ENCODE results near the gene TRIM31. TPM values are rescaled to one million over a fixed set of nuclear protein-coding genes. Genes with fewer than 3 reads are reported as not detected.

Gene TRIM31
- total RNA-seq, 1 donor from 2014 or later = not detected

Small RNA genes within 50 kb of the gene (small RNA-seq; reads per million reads assigned to genes)
- not detected for gene RF00554
- not detected for gene RF02219
- not detected for gene RF02220

Other genes starting within 250 kb of the TRIM31 start
- gene HLA-A, start 170.6 kb downstream of the TRIM31 start, total RNA-seq = 46.6 TPM
- gene POLR1H, start 51.8 kb downstream of the TRIM31 start, total RNA-seq = 13.9 TPM
- gene PPP1R11, start 45.9 kb downstream of the TRIM31 start, total RNA-seq = 15.8 TPM
- gene RNF39, start 37.3 kb downstream of the TRIM31 start, total RNA-seq = not detected
- not detected for gene TRIM40, start 23.1 kb upstream of the TRIM31 start, total RNA-seq
- 0.31 TPM for gene TRIM10, start 48.1 kb upstream of the TRIM31 start, total RNA-seq
- gene TRIM15, start 50.5 kb upstream of the TRIM31 start, total RNA-seq = not detected
- gene TRIM26, start 100.3 kb upstream of the TRIM31 start, total RNA-seq = 12.8 TPM
- 10.0 TPM for gene TRIM39, start 213.8 kb upstream of the TRIM31 start, total RNA-seq
- 12.8 TPM for gene RPP21, start 232.1 kb upstream of the TRIM31 start, total RNA-seq

Data from occipital lobe (tissue), 2 donors.